GM18870 (cell line): Measurements from ENCODE around the gene CDCA4.

Experiments used
- ATAC-seq: cut with Tn5 transposase; IDR thresholded peaks from one replicate; pipeline ENCODE4 v1.9.1; 2021; ENCODE audit warnings: moderate library complexity; ENCODE audit not compliant: unreplicated experiment

Gene CDCA4

GRCh38 chr14:104965561-104966231 is 55.2 kb downstream of the CDCA4 start:
- no peak for ATAC-seq

DNA sequence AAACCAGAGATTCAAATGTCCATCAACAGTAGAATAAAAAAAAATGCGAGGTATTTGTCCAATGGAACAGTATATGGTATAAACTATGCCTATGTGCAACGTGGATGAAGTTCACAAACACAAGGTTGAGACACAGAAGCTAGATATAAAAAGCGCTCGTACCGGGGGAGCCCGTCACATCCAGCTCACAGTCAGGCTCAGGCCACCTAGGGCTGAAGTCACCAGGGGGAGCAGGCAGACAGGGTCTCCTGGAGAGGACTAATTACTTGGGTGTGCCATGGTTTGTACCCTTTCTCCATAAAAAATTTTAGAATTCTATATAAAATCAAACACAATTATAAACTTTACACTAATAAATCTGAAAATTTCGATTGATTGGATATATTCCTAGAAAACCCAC is 56.3 kb downstream of the CDCA4 start:
- no peak for ATAC-seq
